ENCODE data around the gene POLR3E. TPM values are rescaled to one million over a fixed set of nuclear protein-coding genes. Genes with fewer than 3 reads are reported as not detected.

Gene POLR3E
- total and polyA plus RNA-seq, 4 donors = 16.0 to 42.9 (median 18.3) TPM

DNA sequence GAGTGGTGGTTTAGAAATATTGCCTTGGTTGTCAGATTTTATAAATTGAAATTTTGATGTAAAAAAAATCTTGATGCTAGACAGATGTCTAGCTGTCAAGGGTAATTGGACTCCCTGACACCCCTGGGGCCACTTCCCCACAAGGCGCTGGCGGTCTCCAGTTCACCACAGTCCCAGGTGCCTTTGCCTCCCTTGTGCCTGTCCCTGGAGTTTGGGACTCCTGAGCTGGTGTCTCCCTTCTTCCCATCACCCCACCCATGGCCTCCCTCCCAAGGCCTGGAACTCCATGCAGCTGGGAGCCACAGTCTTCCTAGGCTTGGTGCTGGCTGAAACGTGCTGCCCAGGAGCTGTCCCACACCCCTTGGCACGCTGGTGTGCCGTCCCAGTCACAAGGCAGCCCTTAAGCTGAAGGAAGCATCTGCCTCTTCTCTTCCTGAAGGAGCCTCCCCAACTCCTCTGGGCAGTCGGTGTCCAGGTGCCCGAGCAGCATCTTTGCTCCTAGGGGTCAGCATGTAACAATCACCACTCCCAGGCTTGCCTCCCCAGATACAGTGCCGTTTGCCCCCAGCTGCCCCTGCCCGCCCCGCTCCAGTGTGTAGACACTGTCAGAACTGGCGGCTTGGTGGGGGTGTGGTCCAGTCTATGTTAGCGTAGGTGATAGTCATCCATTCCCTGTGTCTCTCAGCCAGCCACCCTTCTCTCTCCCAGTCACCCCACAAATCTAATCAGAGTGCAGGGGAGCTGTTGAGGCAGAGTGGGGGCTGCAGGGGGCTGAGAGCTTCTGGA is 26.2 kb downstream of the POLR3E start:
- Histone ChIP-seq H3K4me1 (ENCODE audit: control insufficient read depth in 4 of 4, insufficient read depth in 4 of 4, low read length in 3 of 4) (no peaks in the 10 kb centered on the region), H3K4me3 (ENCODE audit: low read depth in 1 of 3, low read length in 3 of 3) (no peak overlapping the region), H3K36me3 (ENCODE audit: control insufficient read depth in 4 of 4, insufficient read depth in 3 of 4, low read depth in 1 of 4, low read length in 3 of 4) (peaks cover 11 to 75% (median 24%) of the 10 kb centered on the region in 4 donors), H3K27ac (ENCODE audit: low read depth in 1 of 2, low read length in 2 of 2) (no peak overlapping the region), H3K27me3 (ENCODE audit: control insufficient read depth in 4 of 4, insufficient read depth in 4 of 4, low read length in 3 of 4) (no peaks in the 10 kb centered on the region), H3K9me3 (ENCODE audit: control insufficient read depth in 4 of 4, low read length in 3 of 4) (no peaks in the 10 kb centered on the region), H3K9ac (ENCODE audit: low read depth in 1 of 2, low read length in 2 of 2) (no peak overlapping the region)
- TF ChIP-seq EGR1 (IDR thresholded peaks at IDR 0.05; ENCODE audit: low read depth in 2 of 2) (no peak), TAF1 (conservative IDR thresholded peaks at IDR 0.05) (no peak), JUND (IDR thresholded peaks at IDR 0.05) (no peak), RXRA (IDR thresholded peaks at IDR 0.05) (no peak), FOXA1 (IDR thresholded peaks at IDR 0.05) (no peak), SP1 (IDR thresholded peaks at IDR 0.05) (no peak), HNF4G (IDR thresholded peaks at IDR 0.05) (no peak), RAD21 (IDR thresholded peaks at IDR 0.05) (no peak)
- TF ChIP-seq, protein P1, sequence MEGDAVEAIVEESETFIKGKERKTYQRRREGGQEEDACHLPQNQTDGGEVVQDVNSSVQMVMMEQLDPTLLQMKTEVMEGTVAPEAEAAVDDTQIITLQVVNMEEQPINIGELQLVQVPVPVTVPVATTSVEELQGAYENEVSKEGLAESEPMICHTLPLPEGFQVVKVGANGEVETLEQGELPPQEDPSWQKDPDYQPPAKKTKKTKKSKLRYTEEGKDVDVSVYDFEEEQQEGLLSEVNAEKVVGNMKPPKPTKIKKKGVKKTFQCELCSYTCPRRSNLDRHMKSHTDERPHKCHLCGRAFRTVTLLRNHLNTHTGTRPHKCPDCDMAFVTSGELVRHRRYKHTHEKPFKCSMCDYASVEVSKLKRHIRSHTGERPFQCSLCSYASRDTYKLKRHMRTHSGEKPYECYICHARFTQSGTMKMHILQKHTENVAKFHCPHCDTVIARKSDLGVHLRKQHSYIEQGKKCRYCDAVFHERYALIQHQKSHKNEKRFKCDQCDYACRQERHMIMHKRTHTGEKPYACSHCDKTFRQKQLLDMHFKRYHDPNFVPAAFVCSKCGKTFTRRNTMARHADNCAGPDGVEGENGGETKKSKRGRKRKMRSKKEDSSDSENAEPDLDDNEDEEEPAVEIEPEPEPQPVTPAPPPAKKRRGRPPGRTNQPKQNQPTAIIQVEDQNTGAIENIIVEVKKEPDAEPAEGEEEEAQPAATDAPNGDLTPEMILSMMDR (IDR thresholded peaks at IDR 0.05; ENCODE audit: low read depth, low read length, missing input control) = no peak
- no peak for DNase-seq (ENCODE audit: low spot score)
- WGBS = 95% methylated on average over 12 of the region's 12 CpGs

DNA sequence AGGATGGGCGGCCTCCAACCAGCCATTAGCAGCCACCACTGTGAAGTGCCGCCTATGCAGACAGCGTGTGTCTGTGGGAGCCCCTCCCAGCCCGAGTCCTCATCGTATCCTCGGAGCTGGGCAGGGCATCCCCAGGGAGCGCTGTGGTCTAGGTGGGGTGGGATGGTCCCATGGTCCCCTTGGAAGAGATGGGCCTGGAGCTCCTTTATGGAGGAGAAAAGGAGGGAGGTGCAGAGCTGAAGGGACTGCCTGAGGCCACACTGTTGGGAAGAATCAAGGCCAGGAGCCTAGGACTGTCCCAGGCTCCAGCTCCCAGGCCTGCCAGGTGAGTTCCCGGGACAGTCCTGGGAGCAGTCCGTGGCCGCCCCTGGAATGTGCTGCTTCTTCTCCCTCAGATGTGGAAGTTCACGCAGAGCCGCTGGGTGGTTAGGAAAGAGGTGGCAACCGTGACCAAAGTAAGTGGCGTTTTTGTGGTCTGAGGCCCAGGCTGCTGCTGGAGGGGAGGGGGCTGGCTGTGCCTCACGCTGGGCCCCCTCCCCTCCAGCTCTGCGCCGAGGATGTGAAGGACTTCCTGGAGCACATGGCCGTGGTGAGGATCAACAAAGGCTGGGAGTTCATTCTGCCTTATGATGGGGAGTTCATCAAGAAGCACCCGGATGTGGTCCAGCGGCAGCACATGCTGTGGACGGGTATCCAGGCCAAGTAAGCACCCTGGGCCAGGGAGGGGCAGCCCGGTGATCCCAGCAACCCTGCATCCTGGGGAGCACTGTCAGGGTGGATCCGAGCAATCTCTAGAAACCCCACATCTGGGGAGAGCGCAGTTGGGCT is 27.0 kb downstream of the POLR3E start:
- Histone ChIP-seq H3K9ac (ENCODE audit: low read depth in 1 of 2, low read length in 2 of 2) (no peak overlapping the region), H3K36me3 (ENCODE audit: control insufficient read depth in 4 of 4, insufficient read depth in 3 of 4, low read depth in 1 of 4, low read length in 3 of 4) (peaks cover 11 to 77% (median 26%) of the 10 kb centered on the region in 4 donors), H3K4me3 (ENCODE audit: low read depth in 1 of 3, low read length in 3 of 3) (no peak overlapping the region), H3K27me3 (ENCODE audit: control insufficient read depth in 4 of 4, insufficient read depth in 4 of 4, low read length in 3 of 4) (no peaks in the 10 kb centered on the region), H3K4me1 (ENCODE audit: control insufficient read depth in 4 of 4, insufficient read depth in 4 of 4, low read length in 3 of 4) (no peaks in the 10 kb centered on the region), H3K9me3 (ENCODE audit: control insufficient read depth in 4 of 4, low read length in 3 of 4) (no peaks in the 10 kb centered on the region), H3K27ac (ENCODE audit: low read depth in 1 of 2, low read length in 2 of 2) (no peak overlapping the region)
- no peak for DNase-seq (ENCODE audit: low spot score)
- 93% methylated on average over 24 of the region's 24 CpGs for WGBS
- TF ChIP-seq, protein P2, sequence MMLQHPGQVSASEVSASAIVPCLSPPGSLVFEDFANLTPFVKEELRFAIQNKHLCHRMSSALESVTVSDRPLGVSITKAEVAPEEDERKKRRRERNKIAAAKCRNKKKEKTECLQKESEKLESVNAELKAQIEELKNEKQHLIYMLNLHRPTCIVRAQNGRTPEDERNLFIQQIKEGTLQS (IDR thresholded peaks at IDR 0.05) = no peak
- TF ChIP-seq, protein P3, sequence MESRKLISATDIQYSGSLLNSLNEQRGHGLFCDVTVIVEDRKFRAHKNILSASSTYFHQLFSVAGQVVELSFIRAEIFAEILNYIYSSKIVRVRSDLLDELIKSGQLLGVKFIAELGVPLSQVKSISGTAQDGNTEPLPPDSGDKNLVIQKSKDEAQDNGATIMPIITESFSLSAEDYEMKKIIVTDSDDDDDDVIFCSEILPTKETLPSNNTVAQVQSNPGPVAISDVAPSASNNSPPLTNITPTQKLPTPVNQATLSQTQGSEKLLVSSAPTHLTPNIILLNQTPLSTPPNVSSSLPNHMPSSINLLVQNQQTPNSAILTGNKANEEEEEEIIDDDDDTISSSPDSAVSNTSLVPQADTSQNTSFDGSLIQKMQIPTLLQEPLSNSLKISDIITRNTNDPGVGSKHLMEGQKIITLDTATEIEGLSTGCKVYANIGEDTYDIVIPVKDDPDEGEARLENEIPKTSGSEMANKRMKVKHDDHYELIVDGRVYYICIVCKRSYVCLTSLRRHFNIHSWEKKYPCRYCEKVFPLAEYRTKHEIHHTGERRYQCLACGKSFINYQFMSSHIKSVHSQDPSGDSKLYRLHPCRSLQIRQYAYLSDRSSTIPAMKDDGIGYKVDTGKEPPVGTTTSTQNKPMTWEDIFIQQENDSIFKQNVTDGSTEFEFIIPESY (IDR thresholded peaks at IDR 0.05) = no peak
- TF ChIP-seq YY1 (IDR thresholded peaks at IDR 0.05) = no peak
- TF ChIP-seq, protein P1 (IDR thresholded peaks at IDR 0.05; ENCODE audit: low read depth, low read length, missing input control) = no peak
- TF ChIP-seq, protein P4, sequence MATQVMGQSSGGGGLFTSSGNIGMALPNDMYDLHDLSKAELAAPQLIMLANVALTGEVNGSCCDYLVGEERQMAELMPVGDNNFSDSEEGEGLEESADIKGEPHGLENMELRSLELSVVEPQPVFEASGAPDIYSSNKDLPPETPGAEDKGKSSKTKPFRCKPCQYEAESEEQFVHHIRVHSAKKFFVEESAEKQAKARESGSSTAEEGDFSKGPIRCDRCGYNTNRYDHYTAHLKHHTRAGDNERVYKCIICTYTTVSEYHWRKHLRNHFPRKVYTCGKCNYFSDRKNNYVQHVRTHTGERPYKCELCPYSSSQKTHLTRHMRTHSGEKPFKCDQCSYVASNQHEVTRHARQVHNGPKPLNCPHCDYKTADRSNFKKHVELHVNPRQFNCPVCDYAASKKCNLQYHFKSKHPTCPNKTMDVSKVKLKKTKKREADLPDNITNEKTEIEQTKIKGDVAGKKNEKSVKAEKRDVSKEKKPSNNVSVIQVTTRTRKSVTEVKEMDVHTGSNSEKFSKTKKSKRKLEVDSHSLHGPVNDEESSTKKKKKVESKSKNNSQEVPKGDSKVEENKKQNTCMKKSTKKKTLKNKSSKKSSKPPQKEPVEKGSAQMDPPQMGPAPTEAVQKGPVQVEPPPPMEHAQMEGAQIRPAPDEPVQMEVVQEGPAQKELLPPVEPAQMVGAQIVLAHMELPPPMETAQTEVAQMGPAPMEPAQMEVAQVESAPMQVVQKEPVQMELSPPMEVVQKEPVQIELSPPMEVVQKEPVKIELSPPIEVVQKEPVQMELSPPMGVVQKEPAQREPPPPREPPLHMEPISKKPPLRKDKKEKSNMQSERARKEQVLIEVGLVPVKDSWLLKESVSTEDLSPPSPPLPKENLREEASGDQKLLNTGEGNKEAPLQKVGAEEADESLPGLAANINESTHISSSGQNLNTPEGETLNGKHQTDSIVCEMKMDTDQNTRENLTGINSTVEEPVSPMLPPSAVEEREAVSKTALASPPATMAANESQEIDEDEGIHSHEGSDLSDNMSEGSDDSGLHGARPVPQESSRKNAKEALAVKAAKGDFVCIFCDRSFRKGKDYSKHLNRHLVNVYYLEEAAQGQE (IDR thresholded peaks at IDR 0.05) = no peak
